Stimulated activated CD4-positive, alpha-beta T cell treated with anti-CD3 and anti-CD28 coated beads, Interleukin-2, amount 100 ng/mL, for 48 hours (primary cell): ENCODE results near the gene PLSCR4.
A peak's percentile ranks its signal among the peaks of the same experiment; 100 is the strongest.

Source experiments
- DNase-seq, 2 donors: peaks; one replicate each; pipeline ENCODE4 v3.0.0-alpha.2; 2020

Gene PLSCR4

GRCh38 chr3:146189519-146190173 is 61.3 kb downstream of the PLSCR4 start:
- peak in 1 of 2 donors; percentile 0 for DNase-seq

DNA sequence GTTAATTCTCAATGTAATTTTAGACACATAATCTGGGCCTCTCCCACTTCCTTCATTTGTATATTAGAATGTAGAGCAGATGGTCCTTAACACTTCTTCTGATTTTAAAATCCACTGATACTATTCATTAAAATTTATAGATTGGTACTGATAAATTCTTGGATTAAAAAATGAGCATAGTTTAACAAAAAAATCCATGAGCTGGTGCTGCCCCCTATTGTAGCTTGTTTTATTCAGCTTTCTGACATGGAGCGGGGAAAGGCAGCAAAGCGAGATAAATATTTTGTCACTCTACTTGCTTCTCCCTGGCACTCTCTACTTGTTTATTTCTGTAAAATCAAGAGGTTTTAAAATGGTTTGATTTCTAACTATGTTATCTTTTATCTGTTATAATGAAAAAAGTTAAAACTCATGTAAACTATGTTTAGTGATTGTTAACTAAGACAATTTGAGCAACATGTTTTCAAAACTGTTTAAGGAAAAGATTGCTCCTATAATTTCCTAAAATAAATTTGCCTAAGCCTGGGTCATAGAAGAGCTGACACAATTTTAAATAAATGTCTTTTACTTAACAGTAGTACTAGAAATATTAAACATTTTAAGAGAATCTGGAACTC is 63.5 kb downstream of the PLSCR4 start:
- DNase-seq, result no peak

DNA sequence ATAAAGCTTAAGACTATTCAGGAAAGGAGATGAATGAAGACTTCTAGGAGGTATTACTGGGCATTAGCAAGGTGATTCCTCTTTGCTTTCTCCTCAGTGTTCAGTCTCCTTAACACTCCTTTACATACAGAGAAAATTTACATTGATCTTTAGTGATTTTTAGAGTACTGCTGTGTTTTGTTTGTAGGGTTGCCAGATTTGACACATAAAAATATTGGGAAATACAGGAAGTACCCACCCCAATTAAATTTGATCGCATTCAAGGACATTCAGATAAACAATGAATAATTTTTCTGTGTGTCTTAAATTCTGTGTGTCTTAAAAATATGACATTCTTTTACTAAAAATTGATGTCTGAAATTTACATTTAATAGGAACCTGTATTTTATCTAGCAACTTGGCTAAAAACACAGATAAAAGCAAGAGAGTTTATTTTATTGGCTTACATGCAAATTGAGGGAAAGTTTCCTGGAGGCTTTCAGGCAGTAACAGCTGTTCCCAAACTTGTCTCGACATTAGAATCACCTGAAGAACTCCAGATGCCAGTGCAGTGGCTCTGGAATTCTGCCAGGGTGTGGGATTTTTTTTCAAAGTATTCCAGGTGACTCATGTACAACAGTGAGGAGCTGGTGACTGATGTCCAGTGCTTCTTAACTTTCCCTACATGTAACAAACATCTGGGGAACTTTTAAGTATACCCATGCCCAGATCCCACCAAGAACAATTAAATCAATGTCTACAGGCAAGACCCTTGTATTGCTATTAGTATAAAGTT is 66.5 kb downstream of the PLSCR4 start:
- DNase-seq, result no peak

GRCh38 chr3:146181216-146181615 is 69.7 kb downstream of the PLSCR4 start:
- no peak for DNase-seq

GRCh38 chr3:146180376-146180775 is 70.5 kb downstream of the PLSCR4 start:
- DNase-seq, result no peak

- no peak for DNase-seq
Observed at GRCh38 chr3:146178006-146178689, 72.8 kb downstream of the PLSCR4 start.

DNA sequence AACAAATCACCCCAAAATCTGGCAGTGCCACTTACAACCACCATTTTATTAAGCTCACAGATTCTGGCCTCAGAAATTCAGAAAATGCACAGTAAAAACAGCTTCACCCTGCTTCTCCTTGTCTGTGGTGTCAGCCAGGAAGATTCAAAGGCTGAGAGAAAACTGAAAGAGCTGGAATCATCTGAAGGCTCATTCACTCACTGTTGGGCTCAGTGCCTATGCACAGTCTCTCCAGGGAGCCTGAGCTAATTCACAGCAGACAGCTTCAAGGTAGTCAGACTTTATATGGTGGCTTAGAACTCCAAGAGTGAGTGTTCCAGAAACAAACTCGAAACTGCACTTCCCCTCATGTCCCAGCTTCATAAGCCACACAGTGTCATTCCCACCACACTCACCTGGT is 73.4 kb downstream of the PLSCR4 start:
- DNase-seq, result no peak

GRCh38 chr3:146177072-146177471 is 73.8 kb downstream of the PLSCR4 start:
- no peak for DNase-seq

DNA sequence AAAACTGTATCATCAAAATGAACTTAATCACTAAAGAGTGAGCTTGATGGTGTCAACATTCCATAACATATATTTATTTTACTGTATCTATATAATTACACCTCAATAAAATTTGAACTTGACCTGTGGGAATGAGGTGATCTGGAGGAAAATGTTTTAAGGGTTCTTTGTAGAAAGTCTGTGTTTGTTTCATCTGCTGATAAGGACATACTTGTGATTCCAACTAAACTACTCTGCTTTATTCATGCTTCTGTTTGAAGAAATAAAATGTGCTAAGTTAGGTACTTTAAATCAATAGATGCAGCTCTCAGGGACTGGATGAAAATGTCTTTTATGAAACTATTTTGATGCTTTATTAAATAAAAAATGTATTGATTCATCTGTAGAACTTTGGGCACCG is 78.3 kb downstream of the PLSCR4 start:
- no peak for DNase-seq

DNA sequence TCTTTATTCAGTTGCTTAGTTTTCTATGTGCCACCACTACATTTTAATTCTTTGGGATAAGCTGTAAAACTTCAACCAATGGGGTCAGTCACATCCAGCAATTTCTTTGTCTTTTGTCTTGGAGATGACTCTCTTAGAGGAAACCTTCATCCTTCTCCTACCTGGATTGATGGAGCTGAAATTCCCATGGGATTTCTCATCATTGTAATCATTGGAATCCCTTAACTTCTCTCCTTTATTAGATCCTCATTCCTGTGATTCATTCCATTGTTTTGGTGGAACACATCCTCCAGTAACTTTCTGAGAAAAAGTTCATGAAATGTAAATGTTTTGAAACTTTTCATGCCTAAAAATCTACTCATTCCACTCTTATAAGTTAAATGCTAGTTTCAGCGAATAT is 80.3 kb downstream of the PLSCR4 start:
- no peak for DNase-seq

DNA sequence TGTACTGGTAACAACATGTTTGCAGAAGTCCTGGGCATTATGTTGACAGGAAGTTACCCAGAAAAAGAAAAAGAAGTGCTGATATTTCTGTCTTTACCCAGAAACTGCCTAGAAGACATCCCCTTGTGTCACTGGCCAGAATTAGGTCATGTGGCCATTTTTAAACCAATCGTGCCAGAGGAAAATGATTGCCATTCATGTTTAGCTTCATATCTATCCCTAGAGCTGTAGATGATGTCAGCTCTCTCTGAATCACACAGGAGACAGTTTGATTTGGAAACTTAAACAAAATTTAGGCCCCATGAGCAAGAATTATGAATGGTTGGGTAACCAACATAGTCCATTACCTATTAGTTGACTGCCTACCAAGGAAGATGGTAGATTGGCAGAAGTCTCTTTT is 81.0 kb downstream of the PLSCR4 start:
- DNase-seq, result no peak

DNA sequence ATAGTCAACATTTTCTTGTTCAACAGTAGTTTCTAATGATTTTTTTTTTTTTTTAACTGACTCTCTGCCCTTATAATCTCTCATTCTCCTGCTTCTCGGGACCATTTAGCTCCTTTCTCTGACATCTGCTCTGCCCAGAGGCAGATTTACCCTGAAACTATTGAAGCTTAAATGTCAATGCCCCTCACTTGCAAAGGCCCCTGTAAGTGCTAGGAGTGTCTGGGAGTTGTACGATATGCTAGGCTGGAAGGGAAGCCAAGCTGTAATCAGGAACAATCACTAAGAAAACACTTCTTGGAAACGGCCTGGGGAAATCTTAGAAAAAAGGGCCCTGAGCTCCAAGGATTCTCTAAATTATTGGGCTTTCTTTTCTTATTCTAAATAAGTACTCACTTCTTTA is 84.1 kb downstream of the PLSCR4 start:
- no peak for DNase-seq

GRCh38 chr3:146166415-146166821 is 84.5 kb downstream of the PLSCR4 start:
- no peak for DNase-seq

GRCh38 chr3:146165877-146166276 is 85.0 kb downstream of the PLSCR4 start:
- DNase-seq, result no peak

GRCh38 chr3:146164971-146165769 is 85.7 kb downstream of the PLSCR4 start:
- no peak for DNase-seq

DNA sequence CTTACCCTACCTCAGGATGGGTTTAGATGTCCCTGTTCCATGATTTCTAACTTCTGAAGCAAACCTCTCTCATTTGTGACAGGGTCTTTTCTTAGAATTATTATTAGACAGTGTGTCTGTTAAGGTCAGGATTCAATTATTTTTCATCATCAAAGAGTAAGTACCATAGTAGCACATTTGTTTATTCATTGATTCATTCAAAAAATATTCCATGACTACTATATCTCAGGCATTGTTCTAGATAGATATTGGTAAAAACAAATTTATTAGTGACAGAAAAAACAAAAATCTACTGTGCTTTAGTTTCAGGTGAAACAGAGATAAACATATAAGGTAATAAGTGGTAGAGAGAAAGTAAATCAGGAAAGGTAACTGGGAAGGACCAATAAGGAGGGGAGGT is 86.4 kb downstream of the PLSCR4 start:
- DNase-seq, result no peak

DNA sequence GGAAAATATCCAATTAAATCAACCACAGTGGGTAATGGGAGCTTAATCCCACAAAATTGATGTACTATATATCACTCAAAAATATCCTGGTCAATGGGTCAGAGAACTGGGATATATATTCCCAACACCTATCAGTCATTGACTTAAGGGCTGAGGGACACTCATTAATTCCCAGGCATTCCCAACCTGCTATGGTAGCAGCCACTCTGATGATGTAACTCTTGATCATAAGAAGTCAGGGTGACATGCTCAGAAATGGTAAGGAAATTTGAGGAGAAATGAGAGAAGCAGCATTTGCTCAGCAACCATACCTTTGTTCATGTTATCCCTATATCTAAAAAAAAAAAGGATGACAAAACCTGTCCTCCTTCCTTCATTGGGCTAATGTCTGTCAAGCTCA is 86.8 kb downstream of the PLSCR4 start:
- DNase-seq, result no peak

DNA sequence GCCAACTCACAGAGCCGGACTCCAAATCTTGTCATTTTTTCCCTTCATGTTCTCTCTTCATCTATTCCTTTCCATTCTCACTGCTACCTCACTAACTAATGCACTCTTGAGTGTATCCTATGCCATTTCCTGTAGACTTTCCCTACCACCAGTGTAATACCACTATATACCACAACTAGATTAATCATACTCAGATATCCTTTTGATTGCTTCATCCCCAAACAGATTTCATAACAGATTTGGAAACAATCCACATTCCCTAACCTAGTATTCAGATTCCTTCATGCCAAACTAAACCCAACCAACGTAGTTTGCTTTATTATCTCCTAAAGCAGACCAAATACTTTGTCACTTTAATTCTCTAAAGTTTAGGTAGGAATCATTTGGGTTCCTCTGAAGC is 87.3 kb downstream of the PLSCR4 start:
- no peak for DNase-seq

- DNase-seq, result no peak
Observed at GRCh38 chr3:146162561-146162960, 88.3 kb downstream of the PLSCR4 start.

DNA sequence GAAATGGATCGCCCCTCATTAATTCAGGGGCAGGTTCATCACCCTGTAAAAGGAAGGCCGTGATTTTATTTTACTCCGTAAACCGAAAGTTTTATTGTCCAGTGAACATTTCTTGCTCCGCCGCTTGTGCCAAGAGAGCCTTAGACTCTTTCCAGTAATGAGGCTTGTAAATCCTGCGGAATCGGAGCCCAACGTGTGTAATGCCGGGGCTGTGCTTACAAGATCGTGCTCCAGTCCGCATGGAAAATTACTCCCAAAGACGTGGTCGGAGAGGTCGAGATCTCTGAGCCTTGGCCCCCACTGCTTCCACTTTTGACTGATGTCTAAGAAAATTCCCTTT is 89.3 kb downstream of the PLSCR4 start:
- DNase-seq, result no peak

DNA sequence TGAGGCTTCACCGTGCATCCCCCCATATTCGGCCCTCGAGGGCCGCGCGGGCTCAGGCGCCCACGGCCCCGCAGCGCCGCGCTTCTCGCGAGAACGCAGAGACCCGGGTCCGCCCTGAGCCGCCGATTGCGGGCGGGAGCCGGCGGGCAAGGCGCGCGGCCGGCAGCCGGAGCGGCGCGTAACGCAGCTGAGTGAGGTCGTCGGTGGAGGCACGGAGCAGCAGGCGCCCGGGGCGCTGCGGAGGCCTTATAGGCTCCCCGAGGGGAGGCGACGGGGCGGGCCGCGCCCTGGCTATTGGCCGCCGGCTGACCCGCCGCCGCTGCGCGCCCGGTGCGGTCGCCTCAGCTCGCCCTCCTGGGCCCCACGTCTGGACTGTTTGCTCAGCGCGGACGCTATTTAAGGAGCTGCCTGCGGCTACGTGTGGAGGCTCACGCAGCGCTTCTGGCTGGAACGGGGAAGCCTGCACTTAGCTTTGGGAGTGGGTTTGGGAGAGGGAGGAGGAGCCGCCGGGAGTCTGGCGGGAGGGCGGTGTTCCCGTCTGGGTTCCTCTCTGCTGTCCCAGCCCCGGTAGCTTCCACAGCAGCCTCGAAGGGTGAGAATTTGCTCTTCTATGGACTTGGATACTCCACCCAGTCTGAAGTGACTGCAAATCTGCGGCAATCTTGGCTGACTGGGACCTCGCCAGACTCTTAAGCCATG is 89.8 kb downstream of the PLSCR4 start, which contains the start of gene PLOD2:
Gene PLOD2 (minus strand): TSS at position 221 of the 699 bp plus-strand sequence. CDS start 195 bp downstream, at position 26.
- peak; percentile 6 to 13 for DNase-seq
